Omental fat pad (tissue), 4 donors: ENCODE measurements around the gene SLC37A2. TPM values are rescaled to one million over a fixed set of nuclear protein-coding genes. Genes with fewer than 3 reads are reported as not detected.
"Not testable (repeated sequence)": the region's sequence is repeated elsewhere in the genome, so short reads cannot be mapped to it uniquely, and the experiment has no call there.

Experiments
- ATAC-seq: fragments of 150-250 bp; one replicate; pipeline ENCODE4 v1.9.1; 2016; ENCODE audit warnings: mild to moderate bottlenecking, moderate library complexity; ENCODE audit not compliant: low FRiP score
- DNase-seq: peaks from one replicate; pipeline ENCODE4 v3.0.0-alpha.2; 2019; ENCODE audit warnings: low spot score
- total RNA-seq, 4 donors: library from RNA; depleted of rRNA; stranded (reverse); fragments of >200 nt; gene quantifications; one replicate each; pipeline ENCODE4 v1.1.0, GENCODE V29; 2016
- TF ChIP-seq, protein P1 (sequence below), 3 donors: fragments of 450-650 bp; IDR thresholded peaks; one replicate each; pipeline ENCODE4 v1.5.1; 2016 to 2017; ENCODE audit warnings: antibody characterized with exemption in 3 of 3, mild to moderate bottlenecking in 3 of 3, moderate library complexity in 2 of 3

SLC37A2 gene
- total RNA-seq, 4 donors from 2014 or later, result 15.6 to 26.0 (median 21.5) TPM

DNA sequence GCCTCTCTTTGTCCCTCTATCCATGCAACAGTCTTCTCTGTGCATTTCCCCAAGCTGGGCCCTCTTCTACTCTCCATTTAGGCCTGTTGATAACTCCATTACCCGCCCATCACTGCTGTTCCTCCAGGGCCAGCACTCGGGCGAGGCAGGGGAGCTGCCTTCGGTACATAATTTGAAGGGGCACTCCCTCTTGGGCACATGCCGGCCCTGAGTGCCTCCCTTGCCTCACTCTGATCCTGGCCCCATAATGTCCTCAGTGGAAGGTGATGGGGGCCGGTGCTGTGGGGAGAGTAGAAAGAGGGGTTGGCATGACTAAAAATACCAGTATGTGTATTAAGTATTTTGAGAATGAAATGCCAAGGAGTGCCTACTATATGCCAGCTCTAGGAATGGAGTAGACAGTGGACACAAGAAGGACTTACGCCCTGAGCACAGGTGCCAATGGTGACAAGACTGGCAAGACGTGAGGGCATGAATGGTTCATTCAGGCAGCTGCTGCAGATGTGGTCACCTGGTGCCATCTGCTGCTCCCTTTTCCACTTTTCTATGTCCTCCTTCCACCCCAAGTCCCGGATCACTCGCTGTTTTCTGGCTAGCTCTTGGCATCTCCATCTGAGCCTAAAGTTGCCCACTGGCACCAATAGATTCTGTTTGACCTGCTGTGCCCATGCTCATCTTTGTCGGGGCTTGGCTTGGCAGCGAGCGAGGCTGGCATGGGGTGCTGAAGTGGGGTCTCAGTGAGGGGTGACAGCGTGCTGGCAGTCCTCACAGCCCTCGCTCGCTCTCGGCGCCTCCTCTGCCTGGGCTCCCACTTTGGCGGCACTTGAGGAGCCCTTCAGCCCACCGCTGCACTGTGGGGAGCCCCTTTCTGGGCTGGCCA lies 25.7 kb downstream of the SLC37A2 start:
- TF ChIP-seq, protein P1, sequence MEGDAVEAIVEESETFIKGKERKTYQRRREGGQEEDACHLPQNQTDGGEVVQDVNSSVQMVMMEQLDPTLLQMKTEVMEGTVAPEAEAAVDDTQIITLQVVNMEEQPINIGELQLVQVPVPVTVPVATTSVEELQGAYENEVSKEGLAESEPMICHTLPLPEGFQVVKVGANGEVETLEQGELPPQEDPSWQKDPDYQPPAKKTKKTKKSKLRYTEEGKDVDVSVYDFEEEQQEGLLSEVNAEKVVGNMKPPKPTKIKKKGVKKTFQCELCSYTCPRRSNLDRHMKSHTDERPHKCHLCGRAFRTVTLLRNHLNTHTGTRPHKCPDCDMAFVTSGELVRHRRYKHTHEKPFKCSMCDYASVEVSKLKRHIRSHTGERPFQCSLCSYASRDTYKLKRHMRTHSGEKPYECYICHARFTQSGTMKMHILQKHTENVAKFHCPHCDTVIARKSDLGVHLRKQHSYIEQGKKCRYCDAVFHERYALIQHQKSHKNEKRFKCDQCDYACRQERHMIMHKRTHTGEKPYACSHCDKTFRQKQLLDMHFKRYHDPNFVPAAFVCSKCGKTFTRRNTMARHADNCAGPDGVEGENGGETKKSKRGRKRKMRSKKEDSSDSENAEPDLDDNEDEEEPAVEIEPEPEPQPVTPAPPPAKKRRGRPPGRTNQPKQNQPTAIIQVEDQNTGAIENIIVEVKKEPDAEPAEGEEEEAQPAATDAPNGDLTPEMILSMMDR (IDR thresholded peaks at IDR 0.05), result no peak
- no peak for ATAC-seq
- no peak for DNase-seq

DNA sequence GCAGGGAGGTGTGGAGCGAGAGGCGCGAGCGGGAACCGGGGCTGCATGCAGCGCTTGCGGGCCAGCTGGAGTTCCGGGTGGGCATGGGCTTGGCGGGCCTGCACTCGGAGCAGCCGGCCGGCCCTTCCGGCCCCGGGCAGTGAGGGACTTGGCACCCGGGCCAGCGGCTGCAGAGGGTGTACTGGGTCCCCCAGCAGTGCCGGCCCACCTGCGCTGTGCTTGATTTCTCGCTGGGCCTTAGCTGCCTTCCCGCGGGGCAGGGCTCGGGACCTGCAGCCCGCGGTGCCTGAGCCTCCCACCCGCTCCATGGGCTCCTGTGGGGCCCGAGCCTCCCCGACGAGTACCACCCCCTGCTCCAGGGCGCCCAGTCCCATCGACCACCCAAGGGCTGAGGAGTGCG lies 26.4 kb downstream of the SLC37A2 start:
- not testable (repeated sequence) for DNase-seq, ATAC-seq

DNA sequence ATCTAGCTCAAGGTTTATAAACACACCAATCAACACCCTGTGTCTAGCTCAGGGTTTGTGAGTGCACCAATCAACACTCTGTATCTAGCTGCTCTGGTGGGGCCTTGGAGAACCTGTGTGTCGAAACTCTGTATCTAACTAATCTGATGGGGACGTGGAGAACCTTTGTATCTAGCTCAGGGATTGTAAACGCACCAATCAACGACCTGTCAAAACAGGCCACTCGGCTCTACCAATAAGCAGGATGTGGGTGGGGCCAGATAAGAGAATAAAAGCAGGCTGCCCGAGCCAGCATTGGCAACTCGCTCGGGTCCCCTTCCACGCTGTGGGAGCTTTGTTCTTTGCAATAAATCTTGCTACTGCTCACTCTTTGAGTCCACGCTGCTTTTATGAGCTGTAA lies 27.0 kb downstream of the SLC37A2 start:
- not testable (repeated sequence) for DNase-seq, ATAC-seq

DNA sequence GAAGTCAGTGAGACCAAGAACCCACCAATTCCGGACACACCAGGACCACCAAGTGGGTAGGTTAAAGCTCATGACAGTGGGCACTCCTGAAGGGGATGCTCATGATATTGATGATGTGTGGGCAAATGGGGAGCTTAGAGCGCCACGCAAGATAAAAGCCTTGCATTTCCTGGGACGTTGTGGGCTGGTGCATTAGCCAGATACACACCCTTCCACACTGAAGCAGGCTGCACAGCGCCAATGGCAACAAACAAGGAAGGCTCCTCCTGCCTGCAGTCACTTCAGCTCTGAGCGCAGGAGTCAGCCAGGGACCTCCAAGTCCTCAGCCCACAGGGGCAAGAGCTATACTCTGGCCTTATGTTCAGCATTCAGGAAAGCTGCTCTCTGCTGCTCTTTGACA lies 27.7 kb downstream of the SLC37A2 start:
- TF ChIP-seq, protein P1 (IDR thresholded peaks at IDR 0.05), result no peak
- DNase-seq, result no peak
- no peak for ATAC-seq

DNA sequence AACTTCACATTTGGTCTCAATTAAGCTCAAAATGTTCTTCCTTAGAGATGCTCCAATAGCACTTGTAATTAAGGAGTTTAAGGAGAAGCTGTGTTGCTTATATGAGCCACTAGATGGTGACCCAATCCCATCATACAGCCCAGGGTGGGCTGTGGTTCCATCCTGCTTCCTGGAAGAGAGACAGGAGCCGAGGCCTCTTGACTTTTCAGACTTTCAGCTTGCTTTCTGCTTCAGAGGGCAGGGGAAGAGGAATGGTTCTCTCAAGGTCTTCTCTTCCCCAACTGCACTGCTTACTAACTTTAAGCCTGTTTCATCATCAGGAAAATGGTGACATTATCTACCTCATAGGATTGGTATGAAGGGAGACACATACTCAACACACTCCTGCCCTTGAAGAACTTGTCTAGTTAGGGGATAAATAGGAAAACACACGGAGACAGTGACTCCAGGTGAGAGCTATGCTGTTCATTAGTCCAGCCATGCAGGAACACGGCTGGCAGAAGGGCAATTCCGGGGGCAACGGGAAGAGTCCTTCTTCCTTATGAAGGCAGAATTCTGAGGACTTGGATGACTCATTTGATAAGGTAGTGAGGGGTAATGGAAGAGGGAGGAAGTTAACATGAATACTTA lies 28.3 kb downstream of the SLC37A2 start:
- ATAC-seq (peak; percentile 65), DNase-seq (no peak)
- TF ChIP-seq, protein P1 (IDR thresholded peaks at IDR 0.05), result no peak

DNA sequence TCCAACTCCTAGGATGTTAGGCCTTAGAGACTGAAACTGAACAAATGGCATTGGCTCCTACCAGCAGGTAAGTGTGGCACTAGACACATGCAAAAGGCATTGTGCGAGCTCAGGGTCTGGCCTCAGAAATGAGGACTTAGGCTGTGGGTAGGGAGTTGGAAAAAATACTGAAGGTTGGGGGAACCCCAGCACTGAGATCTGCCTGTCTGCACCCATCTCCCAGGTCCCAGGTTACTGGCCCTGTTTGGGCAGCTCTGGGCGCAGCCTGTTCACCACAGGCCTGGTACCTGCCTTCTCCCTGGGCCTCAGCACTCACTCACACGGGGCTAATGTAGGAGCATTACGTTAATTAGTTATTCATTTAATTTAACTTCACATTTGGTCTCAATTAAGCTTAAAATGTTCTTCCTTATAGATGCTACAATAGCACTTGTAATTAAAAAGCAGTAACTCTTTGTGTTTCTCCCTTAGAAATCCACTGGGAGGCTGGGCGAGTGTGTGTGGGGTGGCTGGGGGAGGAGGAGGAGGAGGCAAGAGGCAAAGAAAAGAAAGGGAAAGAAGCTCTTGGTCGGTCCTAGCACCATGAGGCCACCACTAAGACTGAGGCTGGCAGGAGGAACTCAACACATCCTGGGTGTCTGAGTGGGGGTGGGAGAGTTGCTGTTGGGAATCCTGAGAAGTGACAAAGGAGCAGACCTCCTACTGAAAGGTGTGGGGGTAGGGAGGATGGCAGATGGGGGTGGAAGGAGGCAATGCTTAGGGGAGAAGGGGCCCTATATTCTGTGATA lies 29.0 kb downstream of the SLC37A2 start:
- DNase-seq, result no peak
- TF ChIP-seq, protein P1 (IDR thresholded peaks at IDR 0.05), result no peak
- no peak for ATAC-seq

DNA sequence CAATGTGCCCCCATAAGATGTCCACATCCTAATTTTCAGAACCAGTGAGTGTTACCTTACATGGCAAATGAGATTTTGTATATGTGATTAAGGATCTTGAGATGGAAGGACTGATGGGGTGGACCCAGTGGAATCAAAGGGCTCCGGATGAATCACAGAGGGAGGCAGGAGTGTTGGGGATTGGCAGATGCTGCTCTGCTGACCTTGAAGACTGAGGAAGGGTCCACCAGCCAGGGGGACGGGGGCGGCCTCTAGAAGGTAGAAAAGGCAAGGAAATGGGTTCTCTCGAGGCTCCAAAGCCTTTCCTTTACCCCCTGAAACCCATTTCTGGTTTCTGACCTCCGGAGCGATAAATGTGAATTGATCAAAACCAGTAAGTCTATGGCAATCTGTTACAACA lies 29.6 kb downstream of the SLC37A2 start:
- DNase-seq, result no peak
- no peak for ATAC-seq
- TF ChIP-seq, protein P1 (IDR thresholded peaks at IDR 0.05), result no peak
